HT-29 (cell line): ENCODE data around the gene DOCK4. TPM values are rescaled to one million over a fixed set of nuclear protein-coding genes. Genes with fewer than 3 reads are reported as not detected.

ENCODE experiments used
- DNase-seq: peaks from one replicate; pipeline ENCODE4 v3.0.0-alpha.2; 2015; ENCODE audit warnings: low spot score
- total RNA-seq: library from RNA; depleted of rRNA; stranded (reverse); fragments of >200 nt; shearing (Covaris generic); gene quantifications from 2 replicates; pipeline ENCODE4 v1.2.3, GENCODE V29; 2014

DOCK4 gene
- total RNA-seq, 1 experiment from 2014 or later = 4.9 TPM

- DNase-seq = no peak
Observed at GRCh38 chr7:112052993-112053736, 153.0 kb downstream of the DOCK4 start.

DNA sequence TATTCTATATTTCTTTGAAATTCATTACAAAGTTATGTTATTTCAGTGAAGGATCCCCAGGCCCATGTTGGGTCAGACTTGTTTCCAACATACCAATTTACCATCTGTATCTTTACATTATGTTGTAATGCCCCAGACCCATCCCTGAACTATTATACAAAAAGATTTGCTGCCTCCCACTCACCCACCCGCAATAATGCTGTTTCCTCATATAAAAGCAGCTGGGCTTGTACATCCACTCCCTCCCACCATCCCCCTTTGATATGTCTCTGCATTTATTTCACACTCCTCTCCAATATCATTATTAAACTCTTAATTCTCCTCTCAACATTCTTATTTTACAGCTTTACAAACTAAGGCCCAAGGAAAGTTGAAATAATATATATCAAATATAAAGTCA is 153.7 kb downstream of the DOCK4 start:
- DNase-seq = no peak

DNA sequence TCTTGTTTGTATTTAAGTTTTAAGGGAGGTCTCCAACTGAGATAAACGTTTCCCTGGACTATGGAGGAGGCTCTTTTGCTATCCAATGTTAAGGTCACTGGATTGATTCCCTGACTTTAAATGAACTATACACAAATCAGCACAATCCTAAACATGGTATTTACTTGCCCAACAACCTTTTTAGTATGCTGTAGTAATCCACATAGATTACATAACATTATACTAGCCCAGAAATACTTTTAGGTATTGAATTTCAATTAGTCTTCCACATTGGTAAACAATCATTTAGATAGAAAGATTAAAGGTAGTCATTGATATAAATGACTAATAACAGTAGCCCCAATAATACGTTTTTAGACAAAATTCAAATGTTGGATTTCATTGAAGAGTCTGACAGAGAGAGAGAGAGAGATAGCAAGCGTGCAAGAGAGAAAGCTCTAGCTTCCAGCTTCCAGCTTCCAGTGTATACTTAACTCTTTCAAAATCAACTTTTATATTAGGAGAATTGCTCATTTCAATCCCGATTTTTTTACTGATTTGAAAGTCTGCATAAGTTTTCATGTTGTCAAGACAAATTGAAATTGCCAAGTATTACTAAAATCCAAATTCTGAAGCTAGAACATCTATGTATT is 155.8 kb downstream of the DOCK4 start:
- no peak for DNase-seq

GRCh38 chr7:112049555-112050249 is 156.5 kb downstream of the DOCK4 start:
- no peak for DNase-seq

DNA sequence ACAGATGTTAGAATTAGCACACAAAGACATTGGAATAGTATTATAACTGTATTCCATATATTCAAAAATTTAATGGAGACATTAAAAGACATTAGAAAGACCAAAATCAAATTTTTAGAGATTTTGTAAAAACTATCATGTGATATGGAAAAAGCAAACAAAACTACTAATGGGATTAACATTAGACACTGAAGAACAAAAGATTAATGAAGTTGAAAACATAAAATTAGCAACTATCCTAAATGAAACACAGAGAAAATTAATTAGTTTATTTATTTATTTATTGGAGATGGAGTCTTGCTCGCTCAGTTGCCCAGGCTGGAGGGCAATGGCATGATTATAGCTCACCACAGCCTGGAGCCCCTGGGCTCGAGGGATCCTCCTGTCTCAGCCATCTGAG is 158.8 kb downstream of the DOCK4 start:
- no peak for DNase-seq

GRCh38 chr7:112045222-112045621 is 161.0 kb downstream of the DOCK4 start:
- no peak for DNase-seq

GRCh38 chr7:112042631-112043030 is 163.6 kb downstream of the DOCK4 start:
- no peak for DNase-seq

- no peak for DNase-seq
Observed at GRCh38 chr7:112038353-112038752, 167.8 kb downstream of the DOCK4 start.

DNA sequence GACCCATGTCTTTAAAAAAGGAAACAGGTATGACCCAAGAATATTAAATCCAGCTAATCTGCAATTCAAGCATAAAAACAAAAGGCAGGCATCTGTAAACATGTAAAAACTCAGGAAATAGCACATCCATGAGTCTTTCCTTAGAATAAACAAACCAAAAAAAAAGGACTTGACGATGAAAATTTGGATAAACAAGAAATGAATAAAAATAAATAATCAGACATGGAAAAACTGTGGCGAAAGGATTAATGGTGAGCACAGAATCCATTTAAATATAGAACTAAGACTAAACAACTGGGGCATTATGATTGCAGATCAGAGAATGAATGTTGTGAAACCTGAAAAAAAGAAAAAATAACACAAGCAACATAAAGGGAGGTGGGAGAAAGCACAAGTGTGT is 170.1 kb downstream of the DOCK4 start:
- DNase-seq = no peak

- no peak for DNase-seq
Observed at GRCh38 chr7:112031689-112032088, 174.5 kb downstream of the DOCK4 start.

DNA sequence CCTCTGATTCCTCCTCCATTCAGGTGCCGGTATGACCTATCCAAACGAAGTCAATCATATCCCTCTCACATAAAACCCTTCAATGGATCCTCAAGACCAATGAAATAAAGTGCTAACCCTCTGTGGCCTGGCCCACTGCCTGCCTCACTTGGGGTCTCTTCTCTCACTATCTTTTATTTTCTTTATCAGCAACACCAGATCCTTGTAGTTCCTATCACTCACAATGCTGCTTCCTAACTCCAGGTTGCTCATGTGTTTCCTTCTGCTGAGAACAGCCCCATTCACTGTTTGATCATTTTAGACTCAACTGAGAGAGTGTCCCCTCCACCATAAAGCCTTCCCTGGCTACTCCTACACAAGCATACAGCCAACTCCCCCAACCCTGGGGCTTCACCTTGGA is 180.6 kb downstream of the DOCK4 start:
- no peak for DNase-seq

DNA sequence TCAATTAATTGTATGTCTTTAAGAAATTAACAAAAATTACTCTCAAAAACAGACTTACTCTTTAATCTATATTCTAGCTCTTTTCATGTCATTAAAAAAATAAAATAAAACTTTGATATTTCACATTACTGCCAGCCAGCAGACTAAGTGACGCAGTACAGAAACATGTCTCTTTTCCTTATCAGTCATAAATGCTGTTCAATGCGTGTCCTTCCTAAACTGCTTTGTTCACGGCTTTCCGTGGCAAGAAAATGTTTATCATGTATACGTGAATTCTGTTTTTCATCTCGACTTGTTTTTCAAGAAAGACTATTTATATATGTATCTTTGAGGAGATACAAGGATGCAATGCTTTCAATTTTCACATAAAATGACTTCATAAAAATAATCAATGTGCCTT is 182.4 kb downstream of the DOCK4 start:
- DNase-seq = no peak

GRCh38 chr7:112023282-112023681 is 182.9 kb downstream of the DOCK4 start:
- DNase-seq = no peak

DNA sequence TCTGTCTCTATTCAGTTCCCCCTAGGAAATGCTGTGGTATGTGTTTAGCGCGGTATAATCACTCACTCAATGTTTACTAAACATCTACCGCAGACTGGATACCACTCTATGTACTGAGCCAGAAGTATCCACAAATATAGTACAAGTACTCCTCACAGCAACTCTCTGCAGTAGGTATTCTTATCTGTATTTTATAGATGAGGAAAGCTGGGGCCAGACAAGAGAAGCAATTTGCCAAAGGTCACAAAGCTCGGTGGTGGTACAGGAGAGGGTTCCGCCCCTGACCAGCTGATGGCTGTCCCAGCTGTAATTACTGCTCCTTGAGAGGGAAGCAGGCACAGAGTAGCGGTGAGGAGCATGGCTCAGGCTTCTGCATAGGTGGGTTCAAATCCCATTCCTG is 184.1 kb downstream of the DOCK4 start:
- DNase-seq = no peak

- DNase-seq = no peak
Observed at GRCh38 chr7:112021379-112022044, 184.7 kb downstream of the DOCK4 start.

GRCh38 chr7:112020800-112021199 is 185.4 kb downstream of the DOCK4 start:
- no peak for DNase-seq

- no peak for DNase-seq
Observed at GRCh38 chr7:112019932-112020331, 186.3 kb downstream of the DOCK4 start.

DNA sequence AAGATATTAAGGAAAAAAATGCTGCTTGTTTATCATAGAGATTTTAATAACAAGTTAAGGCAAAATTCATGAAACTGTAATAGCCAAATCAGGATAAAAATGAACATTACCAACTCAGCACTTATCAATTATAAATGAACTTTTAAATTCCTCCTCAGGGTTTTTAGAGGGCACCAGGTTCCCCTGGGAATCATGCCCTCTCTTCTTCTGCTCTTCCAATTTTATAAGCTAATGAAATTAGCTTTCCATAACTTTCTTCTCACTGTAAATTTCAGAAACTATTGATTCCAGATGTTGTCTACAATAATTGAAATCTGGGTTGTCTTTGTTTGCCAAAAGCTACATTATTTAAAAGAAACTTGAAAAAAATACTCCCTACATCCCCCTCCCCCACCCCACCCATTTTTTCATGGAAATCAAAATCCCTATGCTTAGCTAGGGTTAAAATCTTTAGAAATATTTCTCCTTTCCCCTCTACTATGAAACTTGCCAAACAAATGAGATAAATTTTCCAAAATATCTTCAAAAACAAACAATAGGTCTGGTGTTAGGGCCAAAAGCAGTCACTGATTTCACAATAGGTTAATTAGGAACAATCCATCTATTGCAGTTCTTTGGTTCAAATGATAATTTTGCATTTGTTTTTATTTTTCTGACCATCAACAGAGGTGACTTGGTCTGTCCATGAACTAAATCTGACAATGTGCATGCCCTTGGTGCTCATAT is 187.7 kb downstream of the DOCK4 start:
- no peak for DNase-seq

- no peak for DNase-seq
Observed at GRCh38 chr7:112015146-112015545, 191.1 kb downstream of the DOCK4 start.

- no peak for DNase-seq
Observed at GRCh38 chr7:112014347-112014746, 191.9 kb downstream of the DOCK4 start.

DNA sequence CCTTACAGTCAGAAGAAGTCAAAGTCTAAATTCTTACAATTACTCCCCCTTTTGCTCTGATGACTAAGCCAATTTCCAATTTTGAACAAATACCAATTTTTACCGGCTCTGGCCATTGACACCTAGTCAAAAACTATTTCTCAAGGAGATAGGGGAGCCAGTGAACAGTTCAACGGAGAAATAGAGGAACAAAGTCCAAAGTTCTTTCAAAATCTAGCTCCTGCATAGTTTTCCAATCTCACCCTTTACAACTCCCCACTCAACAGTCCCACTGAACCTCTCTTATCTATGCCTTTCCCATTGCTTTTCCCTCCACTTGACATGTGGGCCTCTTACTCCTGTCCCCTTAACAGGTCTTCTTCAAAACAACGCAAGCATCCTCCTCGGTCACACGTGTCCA is 192.9 kb downstream of the DOCK4 start:
- DNase-seq = no peak

DNA sequence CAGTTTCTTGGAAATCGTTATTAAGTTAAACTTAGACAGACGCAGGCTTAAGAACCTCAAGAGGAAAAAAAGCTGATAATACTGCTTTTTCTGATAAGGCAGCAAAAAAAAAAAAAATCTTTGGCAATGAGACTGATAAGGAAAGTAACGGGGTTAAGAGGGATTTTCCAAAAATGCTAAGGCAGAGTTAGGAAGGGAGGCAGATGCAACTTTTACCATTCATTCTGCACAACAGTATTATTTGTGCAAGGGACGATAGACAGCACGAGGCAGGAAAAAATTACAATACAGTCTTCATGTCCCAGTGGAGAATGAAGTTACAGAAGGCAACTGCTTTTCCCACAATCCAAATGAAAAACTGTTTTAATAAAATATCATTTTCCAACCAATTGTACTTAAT is 194.0 kb downstream of the DOCK4 start:
- no peak for DNase-seq
